ENCODE data around the gene FLII. TPM values are rescaled to one million over a fixed set of nuclear protein-coding genes. Genes with fewer than 3 reads are reported as not detected.

Gene FLII
- total RNA-seq, 1 experiment from 2014 or later: 564 TPM

DNA sequence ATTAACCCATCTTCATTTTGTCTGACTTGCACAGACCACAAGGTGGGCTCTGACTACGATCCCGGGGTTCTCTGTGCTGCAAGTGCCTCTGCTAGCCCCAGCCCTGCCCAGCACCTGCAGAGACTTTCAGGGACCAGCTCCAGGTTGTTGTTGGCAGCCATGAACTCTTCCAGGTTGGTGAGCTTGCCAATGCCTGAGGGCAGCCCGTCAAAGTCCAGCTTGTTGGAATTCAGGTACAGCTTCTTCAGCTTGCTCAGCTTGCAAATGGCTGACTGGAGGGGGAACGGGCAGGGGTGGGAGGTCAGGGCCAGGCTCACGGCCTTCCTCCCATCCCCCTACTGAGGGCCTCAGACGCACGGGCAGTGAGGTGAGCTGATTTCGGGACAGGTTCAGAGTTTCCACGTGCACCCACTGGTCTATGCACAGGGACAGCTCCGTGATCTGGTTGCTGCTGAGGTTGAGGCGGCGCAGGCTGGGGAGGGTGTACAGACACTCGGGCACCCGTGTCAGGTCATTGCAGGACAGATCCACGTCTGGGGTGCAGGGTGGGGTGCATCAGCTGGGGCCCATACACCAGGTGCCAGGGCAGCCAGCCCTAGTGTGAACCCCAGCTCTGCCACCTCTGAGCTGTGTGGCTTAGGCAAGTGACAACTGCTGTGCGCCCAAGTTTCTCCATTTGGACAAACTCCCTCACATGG, 5.2 kb downstream of the FLII start:
- no peaks in the 10 kb centered on the region for H3K9me3 Mint-ChIP-seq (ENCODE audit: unreplicated experiment)
- H3K36me3 Mint-ChIP-seq (ENCODE audit: insufficient read depth, unreplicated experiment): peaks cover 86% of the 10 kb centered on the region
- BruUV-seq (replicated peaks): no TSS peak
- TF ChIP-seq, protein P1, sequence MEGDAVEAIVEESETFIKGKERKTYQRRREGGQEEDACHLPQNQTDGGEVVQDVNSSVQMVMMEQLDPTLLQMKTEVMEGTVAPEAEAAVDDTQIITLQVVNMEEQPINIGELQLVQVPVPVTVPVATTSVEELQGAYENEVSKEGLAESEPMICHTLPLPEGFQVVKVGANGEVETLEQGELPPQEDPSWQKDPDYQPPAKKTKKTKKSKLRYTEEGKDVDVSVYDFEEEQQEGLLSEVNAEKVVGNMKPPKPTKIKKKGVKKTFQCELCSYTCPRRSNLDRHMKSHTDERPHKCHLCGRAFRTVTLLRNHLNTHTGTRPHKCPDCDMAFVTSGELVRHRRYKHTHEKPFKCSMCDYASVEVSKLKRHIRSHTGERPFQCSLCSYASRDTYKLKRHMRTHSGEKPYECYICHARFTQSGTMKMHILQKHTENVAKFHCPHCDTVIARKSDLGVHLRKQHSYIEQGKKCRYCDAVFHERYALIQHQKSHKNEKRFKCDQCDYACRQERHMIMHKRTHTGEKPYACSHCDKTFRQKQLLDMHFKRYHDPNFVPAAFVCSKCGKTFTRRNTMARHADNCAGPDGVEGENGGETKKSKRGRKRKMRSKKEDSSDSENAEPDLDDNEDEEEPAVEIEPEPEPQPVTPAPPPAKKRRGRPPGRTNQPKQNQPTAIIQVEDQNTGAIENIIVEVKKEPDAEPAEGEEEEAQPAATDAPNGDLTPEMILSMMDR (IDR thresholded peaks at IDR 0.05; ENCODE audit: unreplicated experiment): no peak
- POLR2A ChIA-PET: no interaction called here
- peaks cover 6% of the 10 kb centered on the region for H3K4me1 Mint-ChIP-seq (ENCODE audit: insufficient read depth, unreplicated experiment)
- no peaks in the 10 kb centered on the region for H3K27me3 Mint-ChIP-seq (ENCODE audit: insufficient read depth, unreplicated experiment)
- intact Hi-C loops (cut with micrococcal nuclease): no loop called here
- H3K27ac Mint-ChIP-seq (ENCODE audit: low read depth, unreplicated experiment): no peak overlapping the region
- CTCF ChIA-PET: interaction anchor here (1.1 to 1.2 kb wide), 2 partner anchors 11 to 29 kb away, joined by 3 to 4 read pairs; no protein-coding TSS in a partner anchor
- H3K4me3 Mint-ChIP-seq (ENCODE audit: unreplicated experiment): no peak overlapping the region
- no peak for DNase-seq (ENCODE audit: unreplicated experiment)

DNA sequence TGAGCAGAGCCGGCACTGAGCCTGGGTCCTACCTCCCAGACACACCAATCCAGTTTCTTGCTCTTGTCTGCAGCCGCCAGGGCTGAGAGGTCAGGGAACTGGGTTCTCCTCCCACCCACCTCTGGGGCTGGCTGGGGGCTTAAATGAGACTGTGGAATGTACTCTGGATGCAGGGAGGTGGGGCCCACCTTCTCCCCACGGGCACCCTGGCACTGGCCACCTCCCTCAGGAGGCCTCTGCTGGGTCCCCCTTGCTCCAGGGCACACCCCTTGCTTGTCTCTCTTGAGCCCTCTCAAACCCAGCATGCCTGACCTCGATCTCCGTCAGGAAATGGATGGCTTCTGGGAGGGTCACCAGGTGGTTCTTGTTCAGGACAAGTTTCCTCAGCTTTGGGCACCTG, 6.4 kb downstream of the FLII start:
- Mint-ChIP-seq H3K4me3 (ENCODE audit: unreplicated experiment) (no peak overlapping the region), H3K27me3 (ENCODE audit: insufficient read depth, unreplicated experiment) (no peaks in the 10 kb centered on the region), H3K36me3 (ENCODE audit: insufficient read depth, unreplicated experiment) (peaks cover 88% of the 10 kb centered on the region), H3K27ac (ENCODE audit: low read depth, unreplicated experiment) (no peak overlapping the region), H3K4me1 (ENCODE audit: insufficient read depth, unreplicated experiment) (peaks cover 5% of the 10 kb centered on the region), H3K9me3 (ENCODE audit: unreplicated experiment) (no peaks in the 10 kb centered on the region)
- TF ChIP-seq, protein P1 (IDR thresholded peaks at IDR 0.05; ENCODE audit: unreplicated experiment): no peak
- ChIA-PET POLR2A (no interaction called here), CTCF (interaction anchor here (1.2 kb wide), 1 partner anchor 28 kb away, joined by 4 read pairs; no protein-coding TSS in a partner anchor)
- DNase-seq (ENCODE audit: unreplicated experiment): no peak
- intact Hi-C loops (cut with micrococcal nuclease): no loop called here
- BruUV-seq (replicated peaks): no TSS peak

DNA sequence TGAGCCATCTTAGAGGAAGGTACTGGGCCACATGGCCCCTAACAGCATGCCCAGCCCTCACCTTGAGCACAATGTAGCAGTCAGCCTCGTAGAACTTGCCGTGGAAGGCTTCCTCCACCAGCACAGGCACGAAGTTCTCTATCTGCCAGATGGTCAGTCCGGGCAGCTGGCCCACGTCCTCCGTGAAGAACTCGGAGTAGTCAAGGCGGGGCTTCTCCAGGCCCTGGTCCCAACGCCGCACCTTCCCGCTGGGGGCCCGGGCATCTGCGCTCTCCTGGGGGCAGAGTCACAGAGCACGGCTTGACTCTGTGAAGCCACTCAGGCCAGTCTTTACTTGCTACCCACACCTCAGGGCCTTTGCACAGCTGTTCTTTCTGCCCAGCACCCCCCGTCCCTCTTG, 7.3 kb downstream of the FLII start:
- CTCF ChIA-PET: interaction anchor here (1.0 kb wide), 1 partner anchor 72 kb away, joined by 3 read pairs; no protein-coding TSS in a partner anchor
- Mint-ChIP-seq H3K36me3 (ENCODE audit: insufficient read depth, unreplicated experiment) (peaks cover 91% of the 10 kb centered on the region), H3K4me3 (ENCODE audit: unreplicated experiment) (no peak overlapping the region), H3K4me1 (ENCODE audit: insufficient read depth, unreplicated experiment) (peaks cover 5% of the 10 kb centered on the region), H3K27ac (ENCODE audit: low read depth, unreplicated experiment) (peak overlapping the region; percentile 64), H3K27me3 (ENCODE audit: insufficient read depth, unreplicated experiment) (no peaks in the 10 kb centered on the region), H3K9me3 (ENCODE audit: unreplicated experiment) (no peaks in the 10 kb centered on the region)
- intact Hi-C loops (cut with micrococcal nuclease): no loop called here
- TF ChIP-seq, protein P1 (IDR thresholded peaks at IDR 0.05; ENCODE audit: unreplicated experiment): no peak
- POLR2A ChIA-PET: no interaction called here
- BruUV-seq (replicated peaks): no TSS peak
- no peak for DNase-seq (ENCODE audit: unreplicated experiment)

DNA sequence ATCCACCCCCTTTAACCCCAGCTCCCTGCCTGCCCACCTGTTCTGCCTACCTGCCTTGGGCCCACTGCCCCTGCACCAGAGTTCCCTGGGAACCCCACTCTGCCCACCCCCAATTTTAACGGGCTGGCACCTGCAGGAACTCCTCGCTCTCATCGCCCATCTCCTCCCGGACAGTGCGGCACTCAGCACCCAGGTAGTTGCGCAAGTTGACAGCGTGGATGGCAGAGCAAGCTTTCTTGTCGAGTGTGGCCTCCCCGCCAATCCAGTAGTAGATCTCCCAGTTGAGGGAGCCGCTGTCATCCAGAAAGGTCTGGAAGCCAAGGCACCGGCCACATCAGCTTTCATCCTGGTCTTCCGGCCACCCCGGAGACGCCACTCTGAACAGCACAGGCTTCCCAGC, 7.8 kb downstream of the FLII start:
- no peak for DNase-seq (ENCODE audit: unreplicated experiment)
- Mint-ChIP-seq H3K4me3 (ENCODE audit: unreplicated experiment) (no peak overlapping the region), H3K27ac (ENCODE audit: low read depth, unreplicated experiment) (peak overlapping the region; percentile 64), H3K9me3 (ENCODE audit: unreplicated experiment) (no peaks in the 10 kb centered on the region), H3K36me3 (ENCODE audit: insufficient read depth, unreplicated experiment) (peaks cover 93% of the 10 kb centered on the region), H3K4me1 (ENCODE audit: insufficient read depth, unreplicated experiment) (peaks cover 5% of the 10 kb centered on the region), H3K27me3 (ENCODE audit: insufficient read depth, unreplicated experiment) (no peaks in the 10 kb centered on the region)
- intact Hi-C loops (cut with micrococcal nuclease): no loop called here
- ChIA-PET CTCF (interaction anchor here (1.0 kb wide), 1 partner anchor 72 kb away, joined by 3 read pairs; no protein-coding TSS in a partner anchor), POLR2A (no interaction called here)
- TF ChIP-seq, protein P1 (IDR thresholded peaks at IDR 0.05; ENCODE audit: unreplicated experiment): no peak
- BruUV-seq (replicated peaks): no TSS peak
